ENCODE data around the gene PRKCA. TPM values are rescaled to one million over a fixed set of nuclear protein-coding genes. Genes with fewer than 3 reads are reported as not detected.

Gene PRKCA
- total and polyA plus RNA-seq, 10 of the 15 experiments (the other 5 are each of a cell fraction or from before 2014, with no cell fraction given), result 0.11 to 14.6 (median 0.72) TPM

DNA sequence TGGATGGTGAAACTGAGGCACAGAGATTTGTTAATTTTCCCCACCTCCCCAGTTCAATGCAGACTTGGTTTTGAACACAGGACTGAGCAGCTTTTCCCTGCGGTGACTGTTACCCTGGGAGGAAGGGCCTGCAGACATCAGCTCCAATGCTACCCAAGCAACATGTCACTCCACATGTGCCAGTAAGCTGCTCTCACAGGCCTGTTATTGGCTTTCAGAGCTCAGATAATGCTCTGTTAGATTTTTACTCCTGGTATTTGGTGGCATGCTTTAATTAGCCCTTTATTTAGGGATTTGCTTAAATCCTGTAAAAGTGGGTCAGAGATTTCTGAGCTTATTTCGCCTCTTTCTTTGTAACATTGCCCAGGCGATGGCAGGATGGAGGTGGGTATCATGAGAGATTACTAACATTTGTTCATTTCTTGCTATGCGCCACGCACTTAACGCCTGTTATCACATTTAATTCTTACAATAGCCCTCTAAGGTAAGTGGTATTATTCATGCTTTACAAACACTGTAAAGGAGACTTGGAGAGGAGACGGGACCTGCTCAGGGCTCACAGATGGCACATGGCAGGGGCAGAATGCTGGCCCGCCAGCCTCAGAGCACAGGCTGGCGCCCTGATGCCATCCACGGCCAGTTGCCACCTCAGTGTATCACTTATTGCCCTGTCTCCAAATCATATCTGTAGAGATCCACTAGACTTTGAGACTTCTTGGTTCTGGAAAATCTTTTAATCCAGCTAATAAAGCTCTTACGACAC, 448.5 kb downstream of the PRKCA start:
- Histone ChIP-seq H3K4me2 (ENCODE audit: control insufficient read depth, insufficient read depth) (no peak overlapping the region), H3K4me1 (ENCODE audit: control insufficient read depth, insufficient read depth, low read length) (no peaks in the 10 kb centered on the region), H3K27me3 (replicated peaks in 1 of 2; ENCODE audit: control insufficient read depth in 2 of 2, insufficient read depth in 2 of 2, low read length in 1 of 2) (no peaks in the 10 kb centered on the region), H4K20me1 (ENCODE audit: control insufficient read depth, insufficient read depth) (no peaks in the 10 kb centered on the region), H3K9me3 (replicated peaks; ENCODE audit: control insufficient read depth, insufficient read depth, low read length) (no peaks in the 10 kb centered on the region), H3K27ac (ENCODE audit: control insufficient read depth, insufficient read depth) (no peak overlapping the region), H2AFZ (ENCODE audit: control insufficient read depth, low read depth, low read length) (no peak overlapping the region), H3K4me3 (no peak overlapping the region), H3K36me3 (ENCODE audit: control insufficient read depth in 2 of 2, insufficient read depth in 2 of 2, low read length in 1 of 2) (no peaks in the 10 kb centered on the region), H3K9ac (ENCODE audit: control insufficient read depth, insufficient read depth, low read length) (no peak overlapping the region), H3K79me2 (ENCODE audit: control insufficient read depth, insufficient read depth, low read length) (no peaks in the 10 kb centered on the region)
- POLR2A ChIA-PET, result no interaction called here
- CTCF ChIA-PET, result interaction anchor here (1.7 kb wide), 1 partner anchor 23 kb away, joined by 7 read pairs; no protein-coding TSS in a partner anchor
- no TSS peak for BruUV-seq (replicated peaks)
- no peak for TF ChIP-seq KDM1A (IDR thresholded peaks at IDR 0.05; ENCODE audit: borderline replicate concordance)
- TF ChIP-seq CHD1 (IDR thresholded peaks at IDR 0.05; ENCODE audit: low read depth, low read length), result no peak
- TF ChIP-seq CEBPZ (IDR thresholded peaks at IDR 0.05; ENCODE audit: low read depth, low read length), result no peak
- TF ChIP-seq TCF3 (IDR thresholded peaks at IDR 0.05; ENCODE audit: borderline replicate concordance, insufficient read depth, low read depth, low read length), result no peak
- TF ChIP-seq, protein P1, sequence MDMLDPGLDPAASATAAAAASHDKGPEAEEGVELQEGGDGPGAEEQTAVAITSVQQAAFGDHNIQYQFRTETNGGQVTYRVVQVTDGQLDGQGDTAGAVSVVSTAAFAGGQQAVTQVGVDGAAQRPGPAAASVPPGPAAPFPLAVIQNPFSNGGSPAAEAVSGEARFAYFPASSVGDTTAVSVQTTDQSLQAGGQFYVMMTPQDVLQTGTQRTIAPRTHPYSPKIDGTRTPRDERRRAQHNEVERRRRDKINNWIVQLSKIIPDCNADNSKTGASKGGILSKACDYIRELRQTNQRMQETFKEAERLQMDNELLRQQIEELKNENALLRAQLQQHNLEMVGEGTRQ (IDR thresholded peaks at IDR 0.05; ENCODE audit: borderline replicate concordance, low read depth, low read length), result no peak
- no peak for TF ChIP-seq RB1 (IDR thresholded peaks at IDR 0.05; ENCODE audit: borderline replicate concordance)
- no peak for TF ChIP-seq SP1 (IDR thresholded peaks at IDR 0.05; ENCODE audit: low read depth, low read length)
- TF ChIP-seq MAX (IDR thresholded peaks at IDR 0.05; ENCODE audit: low read depth, low read length), result no peak
- TF ChIP-seq CHD4 (IDR thresholded peaks at IDR 0.05), result no peak
- TF ChIP-seq RAD51 (IDR thresholded peaks at IDR 0.05), result no peak
- TF ChIP-seq NR2C1 (IDR thresholded peaks at IDR 0.05), result no peak
- TF ChIP-seq POLR2A (IDR thresholded peaks at IDR 0.05; ENCODE audit: low read depth, low read length), result no peak
- TF ChIP-seq BHLHE40 (IDR thresholded peaks at IDR 0.05; ENCODE audit: borderline replicate concordance in 1 of 2, low read depth in 2 of 2, low read length in 1 of 2), result no peak
- no peak for TF ChIP-seq NRF1 (conservative IDR thresholded peaks at IDR 0.05; ENCODE audit: low read depth, low read length)
- TF ChIP-seq NFIC (IDR thresholded peaks at IDR 0.05; ENCODE audit: low read depth, low read length), result no peak
- ATAC-seq, result no peak
- in situ Hi-C loops (cut with MboI) (no loop called here), intact Hi-C loops (cut with micrococcal nuclease; ENCODE audit: unreplicated experiment) (no loop called here)
- FAIRE-seq, result no peak
- SMC1A ChIA-PET (ENCODE audit: uncharacterized antibody, unreplicated experiment), result no interaction called here
- 39% methylated on average over 11 of the region's 11 CpGs for WGBS (ENCODE audit: insufficient coverage, insufficient replicate concordance, low lambda C conversion rate, missing lambda C conversion rate)
- DNase-seq (ENCODE audit: low read depth, low spot score), result no peak
- RAD21 ChIA-PET (ENCODE audit: unreplicated experiment), result no interaction called here

All from GM12878 (cell line).